NCI-H128 (cell line): Measurements from ENCODE around the gene HHIPL1.

Source experiments
- DNase-seq: peaks from one replicate; lab custom pipeline; 2025; ENCODE audit not compliant: unreplicated experiment; lab: John Stamatoyannopoulos, UW

Gene HHIPL1

GRCh38 chr14:99609245-99610170 lies 35.4 kb upstream of the HHIPL1 start:
- DNase-seq: no peak

- no peak for DNase-seq
Observed at GRCh38 chr14:99611646-99612045, 33.3 kb upstream of the HHIPL1 start.

GRCh38 chr14:99612071-99612737 lies 32.7 kb upstream of the HHIPL1 start:
- DNase-seq: no peak

- DNase-seq: no peak
Observed at GRCh38 chr14:99612738-99613330, 32.1 kb upstream of the HHIPL1 start.

GRCh38 chr14:99615497-99616157 lies 29.3 kb upstream of the HHIPL1 start:
- no peak for DNase-seq

- DNase-seq: no peak
Observed at GRCh38 chr14:99616832-99617800, 27.8 kb upstream of the HHIPL1 start.

- no peak for DNase-seq
Observed at GRCh38 chr14:99619835-99620834, 24.8 kb upstream of the HHIPL1 start.

GRCh38 chr14:99621948-99622347 lies 23.0 kb upstream of the HHIPL1 start:
- no peak for DNase-seq

- no peak for DNase-seq
Observed at GRCh38 chr14:99624024-99624423, 20.9 kb upstream of the HHIPL1 start.

GRCh38 chr14:99624971-99625370 lies 20.0 kb upstream of the HHIPL1 start:
- DNase-seq: no peak

GRCh38 chr14:99625476-99625875 lies 19.5 kb upstream of the HHIPL1 start:
- DNase-seq: no peak

GRCh38 chr14:99626041-99626648 lies 18.8 kb upstream of the HHIPL1 start:
- no peak for DNase-seq

- DNase-seq: no peak
Observed at GRCh38 chr14:99627100-99627499, 17.8 kb upstream of the HHIPL1 start.

GRCh38 chr14:99627510-99628381 lies 17.2 kb upstream of the HHIPL1 start:
- DNase-seq: no peak

GRCh38 chr14:99628887-99629618 lies 15.9 kb upstream of the HHIPL1 start:
- peak; percentile 27 for DNase-seq

- no peak for DNase-seq
Observed at GRCh38 chr14:99630202-99630601, 14.7 kb upstream of the HHIPL1 start.
